ENCODE measurements around the gene PRKG1.
"Not testable (repeated sequence)": the region's sequence is repeated elsewhere in the genome, so short reads cannot be mapped to it uniquely, and the experiment has no call there.

The PRKG1 gene

DNA sequence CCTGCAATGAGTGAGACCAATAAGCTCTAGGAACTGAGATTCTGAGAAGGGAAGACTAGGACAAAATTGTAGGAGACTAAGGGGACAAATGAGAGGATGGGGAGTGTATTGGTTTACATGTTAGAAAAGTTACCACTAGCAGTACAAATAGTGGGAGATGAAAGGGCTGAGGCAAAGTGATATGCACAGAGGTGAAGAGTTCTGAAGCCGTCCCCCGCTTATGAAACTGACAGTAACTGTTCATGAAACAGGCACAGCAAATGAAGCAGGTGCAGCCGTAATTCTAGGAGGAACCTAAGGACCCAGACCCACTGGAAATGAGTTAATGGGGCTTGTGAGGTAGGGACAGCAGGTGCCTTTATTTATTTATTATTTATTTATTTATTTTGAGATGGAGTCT is 211.3 kb downstream of the PRKG1 start:
- FAIRE-seq: no peak

DNA sequence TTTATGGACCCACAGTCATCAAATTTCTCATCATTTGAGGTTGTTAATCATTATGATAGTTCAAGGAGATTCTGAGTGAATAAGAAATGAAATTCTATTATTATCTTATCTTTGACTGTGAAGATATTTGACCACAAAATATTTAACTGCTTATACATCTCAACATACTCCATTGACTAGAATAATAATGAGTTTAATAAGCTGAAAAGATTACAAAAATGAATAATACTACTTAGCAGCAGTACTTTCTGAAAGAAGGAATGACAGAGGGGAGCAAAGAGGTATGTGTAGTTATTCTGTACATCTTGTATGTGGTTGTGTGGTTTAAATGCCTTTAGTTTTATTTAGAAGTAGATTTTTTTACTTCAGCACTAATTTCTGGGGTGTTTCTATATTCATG is 214.2 kb downstream of the PRKG1 start:
- FAIRE-seq: no peak

DNA sequence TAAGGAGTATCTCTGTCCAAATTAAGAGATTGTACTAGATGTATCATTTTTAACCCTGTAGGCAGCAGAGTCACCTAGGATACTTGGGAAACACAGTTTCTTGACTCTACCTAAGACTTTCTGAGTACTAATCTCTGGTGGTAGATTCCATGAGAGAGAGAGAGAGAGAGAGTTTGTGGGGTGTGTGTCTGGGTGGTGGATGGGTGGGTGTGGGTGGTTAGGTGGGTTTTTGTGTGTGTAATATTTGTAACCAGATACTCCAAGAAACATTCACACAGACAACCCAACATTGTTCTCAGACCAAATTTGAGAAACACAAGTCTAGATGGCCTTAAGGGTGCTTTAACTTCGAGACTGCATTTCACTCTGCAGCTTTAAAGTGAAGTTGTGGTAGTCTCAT is 215.2 kb downstream of the PRKG1 start:
- no peak for FAIRE-seq

DNA sequence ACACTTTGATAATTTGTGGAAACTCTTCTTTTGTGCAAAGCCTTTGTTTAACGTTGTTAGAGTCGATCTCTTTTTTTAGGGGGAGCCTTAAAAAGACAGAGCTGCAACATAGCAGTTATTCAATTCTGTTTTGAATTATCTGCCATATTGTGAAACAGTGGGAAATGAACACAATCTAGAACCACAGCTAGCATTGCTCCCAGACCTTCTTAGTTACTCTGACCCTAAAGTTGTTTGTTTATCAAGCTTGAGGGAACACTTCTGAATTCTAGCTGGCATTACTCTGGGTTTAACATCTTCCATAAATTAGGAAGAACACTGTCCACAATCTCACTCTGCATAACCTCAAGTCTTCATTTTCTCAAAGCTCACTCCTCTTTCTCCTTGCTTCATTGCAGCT is 217.7 kb downstream of the PRKG1 start:
- FAIRE-seq: no peak

DNA sequence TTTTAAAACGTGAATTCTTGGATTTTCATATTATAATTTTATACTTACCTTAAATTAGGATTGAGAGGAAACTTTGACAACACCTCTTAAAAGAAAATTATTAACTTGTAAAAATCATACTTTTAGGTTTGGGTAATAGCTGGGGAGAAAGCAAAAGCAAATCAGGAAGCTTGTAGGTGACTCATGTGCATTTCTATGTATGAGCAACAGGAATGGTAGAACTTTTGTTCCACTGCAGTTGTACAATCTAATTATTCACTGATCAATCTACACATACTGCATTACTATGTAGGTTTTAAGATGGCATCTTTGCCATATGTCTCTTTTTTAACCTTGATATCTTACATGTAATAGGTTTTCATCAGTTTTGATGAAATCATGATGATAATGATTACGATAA is 223.2 kb downstream of the PRKG1 start:
- no peak for FAIRE-seq

DNA sequence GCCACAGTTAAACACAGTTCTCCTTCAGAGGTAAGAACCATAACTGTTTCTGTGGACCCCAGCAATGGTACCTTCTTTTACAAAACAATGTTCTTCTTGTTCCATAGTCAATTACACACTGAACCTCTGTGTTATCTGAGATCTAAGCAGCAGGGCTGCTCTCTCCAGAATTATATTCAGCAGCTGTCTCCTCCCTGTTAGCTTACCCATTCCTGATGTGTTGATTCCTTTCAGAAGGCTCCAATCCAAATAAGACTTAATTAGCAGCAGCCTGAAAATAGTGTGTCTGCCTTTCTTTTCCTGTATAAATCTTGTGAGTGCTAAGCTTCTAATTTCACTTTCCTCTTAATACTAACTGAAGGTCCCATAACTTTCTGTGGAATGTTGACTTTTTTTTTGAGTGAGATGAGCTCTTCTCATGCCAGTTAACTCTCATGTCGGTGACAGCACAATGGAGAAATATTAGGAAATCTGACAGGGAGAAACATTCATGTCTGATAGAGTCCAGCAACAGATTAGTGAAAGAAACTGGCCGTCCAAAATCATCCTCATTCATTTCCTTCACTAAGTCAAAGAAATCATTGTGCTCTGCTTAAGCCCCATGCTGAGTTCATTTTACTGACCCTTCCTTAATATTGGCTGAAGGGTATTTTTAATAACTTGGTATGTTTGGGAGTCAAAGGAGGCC is 226.5 kb downstream of the PRKG1 start:
- FAIRE-seq: no peak

DNA sequence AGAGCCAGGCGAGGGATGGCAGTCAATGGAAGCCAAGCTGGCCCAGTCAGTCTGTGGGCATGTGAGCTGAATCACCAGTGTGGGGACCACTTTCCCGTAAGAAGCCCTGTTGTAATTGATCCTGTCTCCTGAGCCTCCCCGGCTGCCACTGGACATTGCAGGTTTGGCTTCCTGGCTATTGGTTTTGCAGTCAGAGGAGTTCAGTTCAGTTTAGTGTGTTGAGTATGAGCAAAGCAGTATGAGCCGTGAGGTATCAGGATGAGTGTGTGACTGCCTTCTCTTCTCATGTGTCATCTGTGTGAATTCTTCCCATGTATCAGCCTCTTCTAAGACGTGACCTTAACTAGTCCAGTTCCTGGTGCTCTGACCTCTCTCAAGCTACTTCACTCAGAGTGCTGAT is 227.4 kb downstream of the PRKG1 start:
- no peak for FAIRE-seq

DNA sequence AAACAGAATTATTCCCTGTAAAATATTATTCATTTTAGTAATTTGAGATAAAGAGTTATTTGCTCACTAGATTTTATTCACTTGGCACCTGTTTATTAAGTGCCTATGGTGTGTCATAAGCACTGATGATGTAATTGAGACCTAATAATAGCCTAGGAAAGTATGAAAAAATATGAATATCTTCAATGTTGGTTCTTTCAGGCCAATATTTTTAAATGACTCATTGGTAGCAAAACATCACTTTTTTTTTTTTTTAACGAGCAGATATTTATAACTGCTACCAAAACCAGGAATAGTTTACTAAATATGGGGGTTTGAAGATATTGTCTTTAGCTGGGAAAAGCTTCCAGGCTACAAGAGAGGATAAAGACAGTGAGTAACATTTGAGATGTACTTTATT is 228.0 kb downstream of the PRKG1 start:
- no peak for FAIRE-seq

DNA sequence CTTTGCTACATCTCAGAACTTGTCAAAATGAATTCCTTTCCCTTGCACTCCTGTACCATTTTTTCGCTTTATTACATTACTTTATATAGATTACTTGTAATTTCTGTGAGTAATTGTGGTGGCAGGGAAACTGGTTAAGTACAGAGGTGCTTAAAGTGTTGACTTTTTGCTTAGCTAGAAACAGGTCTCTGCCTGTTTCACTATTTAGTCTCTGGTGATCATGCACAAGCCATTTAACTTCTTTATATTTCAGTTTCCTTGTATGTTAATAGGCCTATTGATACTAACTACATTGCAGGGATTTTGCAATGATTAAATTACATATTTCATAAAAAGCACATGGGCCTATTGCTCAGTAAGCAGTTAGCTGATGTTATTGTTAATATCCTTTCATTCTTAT is 233.8 kb downstream of the PRKG1 start:
- no peak for FAIRE-seq

DNA sequence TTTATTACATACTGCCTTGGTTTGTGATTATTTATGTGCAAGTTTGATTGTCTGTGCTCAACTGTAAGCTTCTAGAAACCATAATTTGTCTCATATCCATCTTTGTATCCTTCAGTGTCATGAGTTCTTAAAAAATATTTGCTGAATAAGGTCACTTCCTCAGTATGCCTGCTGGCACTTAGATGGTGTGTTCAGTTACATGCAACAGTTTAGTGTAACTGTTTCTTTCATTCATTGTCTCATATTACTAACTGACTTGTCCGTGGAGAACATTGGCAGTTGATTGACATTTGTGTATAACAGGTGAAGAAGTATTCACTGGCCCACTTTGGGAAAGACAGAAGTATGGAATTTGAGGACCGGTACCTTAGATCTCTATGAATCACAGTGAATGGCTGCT is 236.9 kb downstream of the PRKG1 start:
- no peak for FAIRE-seq

DNA sequence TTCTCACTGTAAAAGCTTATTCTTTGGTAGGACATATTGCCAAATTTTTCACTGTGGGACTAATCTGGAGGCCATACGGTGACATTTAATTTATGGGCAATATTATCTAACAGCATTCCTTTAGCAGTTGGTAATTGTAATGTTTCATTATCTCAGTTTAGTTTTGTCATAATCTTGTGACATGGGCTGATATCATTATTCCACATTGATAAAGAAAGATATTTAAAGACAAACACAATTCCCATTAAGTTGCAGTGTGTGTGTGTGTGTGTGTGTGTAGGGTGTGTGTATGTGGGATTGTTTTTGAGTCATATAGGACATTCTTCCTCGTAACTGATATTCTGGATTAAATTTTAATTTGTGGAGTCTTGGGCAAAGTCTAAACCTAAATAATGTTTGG is 238.5 kb downstream of the PRKG1 start:
- no peak for FAIRE-seq

DNA sequence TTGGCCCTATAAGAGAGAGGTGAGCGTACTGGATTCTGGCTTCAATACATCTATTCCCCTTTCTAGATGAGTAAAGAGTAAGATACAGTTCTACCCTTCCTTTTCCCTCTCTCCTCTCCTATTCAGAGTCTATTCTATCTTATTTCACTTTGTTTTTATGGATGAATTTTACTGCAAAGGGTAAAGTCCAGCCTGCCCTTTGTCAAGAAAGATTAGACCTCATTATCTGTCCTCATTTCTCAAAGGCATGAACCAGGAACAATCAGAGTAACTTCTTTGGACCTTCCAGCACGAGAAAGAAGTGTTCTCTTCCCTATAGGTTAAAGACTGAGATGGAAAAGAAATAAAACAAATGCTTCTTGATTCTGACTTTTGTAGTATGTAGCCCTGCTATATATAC is 239.0 kb downstream of the PRKG1 start:
- FAIRE-seq: no peak

DNA sequence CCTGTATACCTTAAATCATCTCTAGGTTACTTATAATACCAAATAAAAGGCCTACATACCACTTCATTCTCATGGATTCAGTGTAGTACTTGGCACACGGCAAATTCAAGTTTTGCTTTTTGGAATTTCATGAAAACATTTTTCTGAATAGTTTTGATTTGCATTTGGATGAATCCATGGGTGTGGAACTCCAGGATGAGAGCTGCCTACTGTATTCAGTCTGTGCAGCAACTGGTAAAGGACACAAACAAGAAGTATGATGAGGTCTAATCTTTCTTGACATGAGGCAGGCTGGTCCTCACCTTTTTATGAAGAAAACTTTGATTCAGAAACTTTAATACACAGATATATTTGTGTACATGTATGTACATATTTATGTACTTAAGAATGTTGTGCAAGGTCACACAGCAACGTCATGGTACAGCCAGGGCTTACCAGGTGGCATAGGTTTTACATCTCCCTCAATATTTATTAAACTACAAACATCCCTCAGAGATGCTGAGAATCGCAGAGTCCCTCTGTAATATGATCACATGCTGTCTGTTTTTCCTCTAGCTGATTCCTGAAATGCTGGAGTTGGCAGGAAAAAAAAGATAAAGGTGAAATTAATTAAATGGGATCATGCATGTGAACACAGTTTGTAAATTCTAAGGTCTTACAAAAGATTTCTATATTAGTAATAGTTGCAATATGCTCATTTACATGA is 239.6 kb downstream of the PRKG1 start:
- no peak for FAIRE-seq

DNA sequence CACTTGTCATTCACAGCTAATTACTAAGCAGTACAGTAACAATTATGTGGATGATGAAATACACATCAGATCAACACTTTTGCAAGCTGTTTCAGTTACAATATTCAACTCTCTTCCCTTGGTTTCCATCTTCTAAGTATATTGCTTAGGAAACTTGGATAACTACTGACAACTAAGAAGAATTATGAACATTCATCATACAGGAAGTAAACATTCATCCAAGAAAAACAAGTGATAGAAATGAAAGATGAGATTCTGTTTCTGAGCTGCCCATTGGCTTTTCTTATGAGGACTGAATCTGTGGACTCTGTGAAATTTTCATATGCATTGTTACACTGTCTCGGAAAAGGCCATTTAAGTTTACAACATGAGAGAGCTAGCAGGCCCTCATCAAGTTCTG is 240.2 kb downstream of the PRKG1 start:
- FAIRE-seq: no peak

DNA sequence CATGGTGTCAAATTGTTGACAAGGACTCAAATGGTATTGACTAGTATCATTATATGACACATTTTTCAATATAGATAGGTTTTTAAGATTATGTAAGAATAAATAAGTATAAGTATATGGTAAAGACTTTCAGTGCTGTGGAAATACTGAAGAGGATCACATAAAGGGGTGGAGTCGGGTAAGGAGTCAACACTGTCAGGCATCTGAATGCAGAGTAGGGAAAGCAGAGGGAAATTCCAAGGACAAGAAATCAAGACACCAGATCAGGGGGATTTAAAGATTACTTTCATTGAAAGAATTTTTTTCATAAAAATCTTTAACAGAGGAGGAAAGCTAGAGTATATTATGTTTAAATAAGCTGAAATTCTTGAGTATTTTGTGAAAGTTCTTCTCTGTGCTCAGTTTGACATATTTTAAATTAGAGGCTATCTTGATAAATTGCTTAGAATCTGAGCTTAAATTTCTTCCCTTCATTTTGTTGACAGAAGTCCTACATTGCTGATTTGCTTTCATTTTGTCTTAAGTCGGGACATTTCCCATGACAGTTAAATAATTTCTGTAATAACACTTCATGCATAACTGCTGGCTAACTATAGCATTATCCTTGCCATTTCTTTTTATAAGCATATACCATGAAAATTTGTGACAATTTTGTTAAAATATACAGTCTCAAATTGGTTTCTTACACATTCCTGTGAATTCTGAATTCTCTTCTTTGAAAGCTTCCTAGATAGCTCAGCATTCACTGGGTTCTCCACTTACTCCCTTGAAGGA is 244.3 kb downstream of the PRKG1 start:
- FAIRE-seq: no peak

DNA sequence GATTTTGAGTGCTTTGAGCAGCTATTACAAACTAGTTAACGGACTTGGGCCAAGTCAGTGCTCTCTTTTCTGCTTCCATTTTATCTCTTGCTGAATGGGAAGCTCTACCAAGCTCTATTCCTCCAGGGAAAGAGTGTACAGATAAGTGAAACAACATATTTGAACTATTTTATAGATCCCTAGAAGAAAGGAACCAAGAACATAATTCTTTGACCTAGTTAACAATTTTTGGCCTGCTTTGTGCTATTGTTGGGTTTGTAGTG is 244.8 kb downstream of the PRKG1 start:
- no peak for FAIRE-seq

DNA sequence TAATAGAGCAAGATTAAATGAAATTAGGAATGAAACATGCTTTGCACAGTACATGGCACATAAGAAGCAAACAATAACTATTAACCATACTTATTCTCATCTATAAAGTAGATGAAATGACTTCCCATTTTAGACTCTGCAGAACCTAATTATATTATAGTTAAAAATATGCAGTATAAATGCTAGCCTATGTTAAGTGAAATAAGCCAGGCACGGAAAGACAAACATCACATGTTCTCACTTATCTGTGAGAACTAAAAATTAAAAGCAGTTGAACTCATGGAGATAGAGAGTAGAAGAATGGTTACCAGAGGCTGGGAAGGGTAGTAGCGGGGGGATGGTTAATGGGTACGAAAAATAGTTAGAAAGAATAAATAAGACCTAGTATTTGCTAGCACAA is 247.0 kb downstream of the PRKG1 start:
- FAIRE-seq: no peak

DNA sequence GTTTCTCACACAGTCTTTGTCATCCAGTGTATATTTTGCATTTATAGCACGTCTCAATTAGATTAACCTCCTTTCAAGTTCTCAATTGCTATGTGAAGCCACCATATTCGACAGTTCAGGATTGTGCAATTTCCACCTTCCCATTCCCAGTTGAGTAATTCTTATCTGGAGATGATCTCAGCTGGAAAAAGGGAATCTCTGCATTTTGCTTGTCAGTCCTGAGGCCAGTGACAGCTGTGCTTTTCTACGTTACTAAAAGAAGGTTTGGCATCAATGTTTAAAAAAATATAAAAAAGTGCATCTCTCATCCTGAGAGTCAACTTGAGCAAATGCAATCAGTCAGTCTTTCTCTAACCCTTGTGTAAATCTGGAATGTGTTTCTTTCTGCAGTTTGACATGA is 247.7 kb downstream of the PRKG1 start:
- no peak for FAIRE-seq

DNA sequence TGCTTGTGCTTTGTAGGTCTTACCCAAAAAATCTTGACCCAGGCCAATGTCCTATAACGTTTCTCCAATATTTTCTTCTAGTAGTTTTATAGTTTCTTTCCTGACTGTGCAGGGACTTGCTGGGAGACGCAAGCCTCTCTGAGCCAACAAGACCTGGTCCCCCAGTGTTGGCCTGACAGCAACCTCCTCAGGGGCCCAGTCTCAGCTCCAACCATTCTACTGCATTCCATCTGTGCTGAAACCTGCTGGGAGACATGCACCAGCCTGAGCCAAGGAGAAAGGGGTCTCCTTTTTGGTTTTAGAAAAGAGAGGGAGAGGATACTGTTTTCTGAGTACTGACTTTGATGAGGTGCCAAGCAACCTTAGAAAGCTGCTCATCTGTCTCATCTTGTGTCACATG is 251.4 kb downstream of the PRKG1 start:
- FAIRE-seq: no peak

DNA sequence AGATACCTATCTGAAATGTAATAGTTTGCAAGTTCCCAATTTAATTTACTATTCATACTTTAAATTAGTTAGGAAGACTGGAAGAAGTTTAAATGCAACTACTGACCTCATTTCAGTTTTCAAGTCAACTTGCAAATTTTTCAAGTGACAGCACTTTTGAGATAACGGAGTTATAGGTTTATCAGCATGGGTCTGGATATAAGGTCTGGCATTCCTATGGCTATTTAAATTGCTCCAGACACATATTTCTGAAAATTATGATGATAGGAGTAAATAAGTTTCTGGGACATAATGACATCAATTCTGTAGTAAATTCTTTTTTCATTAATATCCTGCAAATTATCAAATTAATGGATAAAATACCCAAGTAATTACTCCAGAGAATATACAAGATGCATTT is 251.9 kb downstream of the PRKG1 start:
- no peak for FAIRE-seq

DNA sequence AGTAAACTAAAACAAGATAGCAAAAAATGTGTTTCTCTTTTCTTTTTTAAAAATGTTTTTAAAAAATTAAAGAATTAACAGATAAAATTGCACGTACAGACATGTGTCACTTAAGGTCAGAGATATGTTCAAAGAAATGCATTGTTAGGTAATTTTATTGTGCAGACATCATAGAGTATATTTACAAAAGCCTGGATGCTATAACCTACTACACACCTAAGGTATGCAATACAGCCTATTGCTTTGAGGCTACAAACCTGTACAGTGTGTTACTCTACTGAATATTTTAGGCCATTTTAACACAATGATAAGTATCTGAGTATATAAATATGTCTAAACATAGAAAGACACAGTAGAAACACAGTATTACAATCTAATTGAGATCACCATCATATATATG is 253.1 kb downstream of the PRKG1 start:
- FAIRE-seq: no peak

DNA sequence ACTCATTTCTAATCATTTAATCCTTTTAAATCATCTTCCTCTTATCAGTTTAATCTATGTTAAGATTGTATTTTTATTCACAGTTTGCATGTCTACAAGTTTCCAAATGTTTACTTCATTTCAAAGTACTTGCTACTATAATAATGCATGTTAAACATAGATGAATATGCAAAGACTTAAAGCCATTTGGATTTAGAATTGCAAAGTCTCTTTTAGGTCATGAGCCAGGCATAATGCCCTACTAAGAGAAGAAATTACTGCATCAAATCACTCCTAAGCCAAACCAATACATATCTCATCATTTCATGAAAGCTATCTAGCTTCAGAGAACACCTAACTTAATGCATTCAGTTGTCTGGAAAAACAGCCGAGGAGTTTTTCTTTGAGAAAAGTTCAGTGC is 266.1 kb downstream of the PRKG1 start:
- no peak for FAIRE-seq

DNA sequence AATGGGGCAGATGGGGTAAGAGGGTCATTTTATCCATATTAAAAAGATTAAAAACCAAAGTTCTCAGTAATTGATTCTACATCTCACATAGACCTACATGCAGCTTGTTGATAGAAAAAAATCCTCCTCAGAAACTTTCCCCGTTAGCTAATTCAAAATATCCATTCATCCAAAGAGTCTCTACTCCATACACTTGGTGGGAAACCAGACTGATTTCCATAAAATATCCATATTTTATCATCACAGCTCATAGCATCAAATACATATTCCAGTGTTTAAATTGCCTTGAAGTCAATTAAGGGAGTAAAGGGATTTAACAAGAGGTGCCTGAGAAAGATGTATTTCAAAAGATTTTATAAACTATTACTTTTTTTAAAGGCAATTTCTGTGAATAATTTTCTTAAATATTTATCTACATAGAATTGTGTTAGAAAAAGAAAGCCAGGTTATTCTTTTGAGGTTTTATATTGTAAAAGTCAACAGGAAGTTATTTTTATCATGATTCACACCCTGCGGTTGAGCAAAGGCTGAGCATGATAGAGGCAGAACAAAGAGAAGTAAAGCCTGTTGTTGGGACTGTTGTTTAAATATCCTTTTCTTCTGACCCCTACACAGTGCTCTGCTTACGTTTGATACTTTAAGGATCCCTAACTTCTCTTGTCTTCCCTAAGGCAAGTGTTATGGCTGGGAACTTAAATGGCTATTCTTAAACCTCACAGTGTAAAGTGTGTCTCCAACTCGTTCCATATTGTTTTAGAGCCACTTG is 266.7 kb downstream of the PRKG1 start:
- no peak for FAIRE-seq

DNA sequence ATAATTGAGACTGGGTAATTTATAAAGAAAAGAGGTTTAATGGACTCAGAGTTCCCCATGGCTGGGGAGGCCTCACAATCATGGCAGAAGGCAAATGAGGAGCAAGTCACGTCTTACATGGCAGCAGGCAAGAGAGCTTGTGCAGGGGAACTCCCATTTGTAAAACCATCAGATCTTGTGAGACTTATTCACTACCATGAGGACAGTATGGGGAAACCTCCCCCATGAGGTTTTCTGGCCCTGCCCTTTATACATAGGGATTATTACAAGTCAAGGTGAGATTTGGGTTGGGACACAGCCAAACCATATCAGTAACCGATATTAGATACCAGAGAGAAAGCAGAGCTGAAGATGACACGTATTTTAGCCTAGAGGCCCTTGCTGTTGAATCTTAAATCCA is 267.5 kb downstream of the PRKG1 start:
- FAIRE-seq: not testable (repeated sequence)

Measured in endometrium (tissue), 2 donors.